GM23338 (cell line): ENCODE data around the gene PDE7B. TPM values are rescaled to one million over a fixed set of nuclear protein-coding genes. Genes with fewer than 3 reads are reported as not detected.

Experiments used
- ATAC-seq: fragments of 200-7000 bp; cut with Tn5 transposase; 3 replicates; pipeline ENCODE4 v1.9.1; 2020
- DNase-seq: peaks from one replicate; pipeline ENCODE4 v3.0.0-alpha.2; 2015; ENCODE audit warnings: low spot score
- H2AFZ ChIP-seq: fragments of 200-600 bp; sonication (generic); 2 replicates; pipeline ENCODE4 v1.8.0; 2016; ENCODE audit warnings: antibody characterized with exemption, mild to moderate bottlenecking, moderate library complexity
- H3F3A ChIP-seq: fragments of 200-600 bp; sonication (generic); replicated peaks from 2 replicates; pipeline ENCODE4 v1.8.0; 2017; ENCODE audit warnings: antibody characterized with exemption, mixed run types, low read depth
- H3K27ac ChIP-seq: fragments of 200-600 bp; sonication (generic); 2 replicates; pipeline ENCODE4 v1.6.1; 2016; ENCODE audit warnings: low read depth
- H3K27me3 ChIP-seq: fragments of 200-600 bp; sonication (generic); 2 replicates; pipeline ENCODE4 v1.8.0; 2016; ENCODE audit warnings: mild to moderate bottlenecking, mixed run types, moderate library complexity; ENCODE audit not compliant: insufficient read depth
- H3K36me3 ChIP-seq: fragments of 200-600 bp; sonication (generic); 2 replicates; pipeline ENCODE4 v1.8.0; 2016; ENCODE audit warnings: mild to moderate bottlenecking; ENCODE audit not compliant: insufficient read depth
- H3K4me1 ChIP-seq: fragments of 200-600 bp; sonication (generic); 2 replicates; pipeline ENCODE4 v1.8.0; 2016; ENCODE audit warnings: mild to moderate bottlenecking, moderate library complexity; ENCODE audit not compliant: insufficient read depth
- H3K4me2 ChIP-seq: fragments of 200-600 bp; sonication (generic); 2 replicates; pipeline ENCODE4 v1.7.1; 2017; ENCODE audit warnings: mixed run types
- H3K4me3 ChIP-seq: fragments of 200-600 bp; sonication (generic); 2 replicates; pipeline ENCODE4 v1.6.1; 2016; ENCODE audit warnings: mixed run types
- H3K79me2 ChIP-seq: fragments of 200-600 bp; sonication (generic); replicated peaks from 2 replicates; pipeline ENCODE4 v1.8.0; 2017; ENCODE audit warnings: mild to moderate bottlenecking; ENCODE audit not compliant: insufficient read depth
- H3K9me2 ChIP-seq: fragments of 200-600 bp; sonication (generic); 2 replicates; pipeline ENCODE4 v1.8.0; 2017; ENCODE audit not compliant: insufficient read depth
- H4K20me1 ChIP-seq: fragments of 200-600 bp; sonication (generic); replicated peaks from 2 replicates; pipeline ENCODE4 v1.8.0; 2017; ENCODE audit warnings: mild to moderate bottlenecking; ENCODE audit not compliant: insufficient read depth
- H3K27ac Mint-ChIP-seq: 2 replicates; pipeline ENCODE4 v1.8.0; 2020; ENCODE audit warnings: inconsistent platforms, mild to moderate bottlenecking, moderate library complexity, mixed read lengths
- H3K27me3 Mint-ChIP-seq: 3 replicates; pipeline ENCODE4 v1.8.0; 2022; ENCODE audit warnings: low read depth, mild to moderate bottlenecking, moderate library complexity, mixed read lengths, inconsistent platforms; ENCODE audit not compliant: insufficient read depth, poor library complexity
- H3K36me3 Mint-ChIP-seq: 3 replicates; pipeline ENCODE4 v1.8.0; 2021; ENCODE audit warnings: low read depth, mild to moderate bottlenecking, inconsistent platforms, moderate library complexity, mixed read lengths
- H3K4me1 Mint-ChIP-seq: 3 replicates; pipeline ENCODE4 v1.8.0; 2020; ENCODE audit warnings: mild to moderate bottlenecking, inconsistent platforms, mixed read lengths
- H3K4me3 Mint-ChIP-seq: 3 replicates; pipeline ENCODE4 v1.8.0; 2021; ENCODE audit warnings: moderate library complexity, mild to moderate bottlenecking, inconsistent platforms, mixed read lengths
- H3K9me3 Mint-ChIP-seq: 3 replicates; pipeline ENCODE4 v1.8.0; 2020; ENCODE audit warnings: moderate library complexity, mild to moderate bottlenecking, inconsistent platforms, mixed read lengths
- CREB1 ChIP-seq: fragments of 250-450 bp; sonication (Bioruptor Pico); IDR thresholded peaks from 2 replicates; pipeline ENCODE4 v1.5.0; 2020; ENCODE audit warnings: low read depth, mild to moderate bottlenecking, moderate library complexity
- CTCF ChIP-seq, 2 experiments: fragments of 200-600 bp in 1 of 2; sonication (generic) in 1 of 2; conservative IDR thresholded peaks; 2 replicates each; pipeline versions ENCODE4 v1.5.1 to v1.6.1; 2016 to 2017; ENCODE audit warnings: antibody characterized with exemption in 2 of 2, low read depth in 2 of 2, mild to moderate bottlenecking in 2 of 2, moderate library complexity in 1 of 2
- ETS1 ChIP-seq: IDR thresholded peaks from 2 replicates; pipeline ENCODE4 v1.6.1; 2016; ENCODE audit warnings: antibody characterized with exemption
- EZH2 ChIP-seq: fragments of 200-600 bp; sonication (generic); IDR thresholded peaks from one replicate; pipeline ENCODE4 v1.8.0; 2017; ENCODE audit warnings: antibody characterized with exemption, mild to moderate bottlenecking, low read depth; ENCODE audit not compliant: unreplicated experiment
- EZH2phosphoT487 ChIP-seq: fragments of 200-600 bp; sonication (generic); IDR thresholded peaks from one replicate; pipeline ENCODE4 v1.8.1; 2018; ENCODE audit warnings: antibody characterized with exemption; ENCODE audit not compliant: unreplicated experiment
- JUNB ChIP-seq: IDR thresholded peaks from one replicate; pipeline ENCODE4 v1.6.1; 2016; ENCODE audit warnings: antibody characterized with exemption; ENCODE audit not compliant: unreplicated experiment
- NANOG ChIP-seq: IDR thresholded peaks from 2 replicates; pipeline ENCODE4 v1.6.1; 2016; ENCODE audit warnings: antibody characterized with exemption, borderline replicate concordance
- POLR2AphosphoS5 ChIP-seq: IDR thresholded peaks from 2 replicates; pipeline ENCODE4 v1.6.1; 2016; ENCODE audit warnings: antibody characterized with exemption, low read depth
- REST ChIP-seq: IDR thresholded peaks from one replicate; pipeline ENCODE4 v1.6.1; 2018; ENCODE audit warnings: antibody characterized with exemption; ENCODE audit not compliant: unreplicated experiment
- STAT1 ChIP-seq: IDR thresholded peaks from one replicate; pipeline ENCODE4 v1.6.1; 2016; ENCODE audit warnings: antibody characterized with exemption; ENCODE audit not compliant: unreplicated experiment
- ZNF114 ChIP-seq: fragments of 250-450 bp; sonication (Bioruptor Pico); IDR thresholded peaks from 2 replicates; pipeline ENCODE4 v1.5.0; 2020; ENCODE audit warnings: mild to moderate bottlenecking, moderate library complexity
- ZNF331 ChIP-seq: fragments of 250-450 bp; sonication (Bioruptor Pico); IDR thresholded peaks from 2 replicates; pipeline ENCODE4 v1.5.0; 2020; ENCODE audit warnings: low read depth, mild to moderate bottlenecking, moderate library complexity
- ZNF462 ChIP-seq: fragments of 250-450 bp; sonication (Bioruptor Pico); IDR thresholded peaks from 2 replicates; pipeline ENCODE4 v1.5.0; 2020; ENCODE audit warnings: mild to moderate bottlenecking, moderate library complexity
- polyA plus RNA-seq: library from polyadenylated mRNA; unstranded; fragments of >200 nt; fragmentation: Nextera tagmentation; extraction: Ambion mirVana; gene quantifications from 2 replicates; pipeline ENCODE4 v1.2.1, GENCODE V29; 2016
- total RNA-seq: library from RNA; depleted of rRNA; stranded (reverse); fragments of >200 nt; shearing (Covaris generic); gene quantifications from 2 replicates; pipeline ENCODE4 v1.2.3, GENCODE V29; 2014

PDE7B gene
- total and polyA plus RNA-seq, 2 experiments from 2014 or later: 0.07 TPM; not detected in 1

GRCh38 chr6:135861189-135861588 lies 9.7 kb downstream of the PDE7B start:
- Histone ChIP-seq H4K20me1 (no peaks in the 10 kb centered on the region), H3K79me2 (no peaks in the 10 kb centered on the region), H3K4me1 (no peaks in the 10 kb centered on the region), H3K36me3 (no peaks in the 10 kb centered on the region), H3F3A (no peaks in the 10 kb centered on the region), H3K27ac (no peak overlapping the region), H3K9me2 (no peaks in the 10 kb centered on the region), H3K4me2 (no peak overlapping the region), H3K27me3 (no peaks in the 10 kb centered on the region), H3K4me3 (no peak overlapping the region), H2AFZ (no peak overlapping the region)
- no peak overlapping the region for H3K4me3 Mint-ChIP-seq
- no peak overlapping the region for H3K27ac Mint-ChIP-seq
- ATAC-seq: no peak
- TF ChIP-seq JUNB (no peak), EZH2 (no peak), CTCF (conservative IDR thresholded peaks at IDR 0.05; ENCODE audit: low read depth in 2 of 2) (no peak), POLR2AphosphoS5 (no peak), ETS1 (no peak), ZNF462 (CRISPR knock-in tag) (no peak), NANOG (no peak), ZNF114 (no peak), REST (no peak), EZH2phosphoT487 (no peak), STAT1 (no peak), CREB1 (CRISPR knock-in tag) (no peak), ZNF331 (no peak)
- no peaks in the 10 kb centered on the region for H3K27me3 Mint-ChIP-seq
- no peaks in the 10 kb centered on the region for H3K4me1 Mint-ChIP-seq
- H3K36me3 Mint-ChIP-seq: no peaks in the 10 kb centered on the region
- DNase-seq: no peak
- H3K9me3 Mint-ChIP-seq: peaks cover 2% of the 10 kb centered on the region; the same call in 2 of the 3 replicates
